ENCODE results near the gene PLAC1. TPM values are rescaled to one million over a fixed set of nuclear protein-coding genes. Genes with fewer than 3 reads are reported as not detected.

PLAC1 gene
- total RNA-seq, 1 experiment from 2014 or later: 0.34 TPM

DNA sequence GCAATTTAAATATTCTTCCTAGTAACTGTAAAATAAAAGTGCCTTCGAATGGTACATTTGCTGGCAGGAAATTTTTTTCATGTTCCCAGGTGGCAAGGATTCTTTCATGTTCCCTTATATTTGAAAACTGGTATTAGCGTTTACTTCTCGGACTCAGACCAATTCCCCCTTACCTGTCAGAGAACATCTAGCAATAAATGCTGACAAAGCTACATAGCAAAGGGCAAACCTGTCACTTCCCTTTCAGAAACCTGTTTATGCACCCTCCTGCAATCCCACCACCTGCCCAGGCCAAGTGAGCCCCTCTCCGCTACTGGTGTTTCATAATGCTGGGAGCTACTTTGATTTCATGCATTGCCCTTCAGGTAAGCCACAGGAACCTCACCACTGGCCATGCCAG, 100.1 kb downstream of the PLAC1 start:
- CTCF ChIA-PET: no interaction called here
- TF ChIP-seq ZFX (IDR thresholded peaks at IDR 0.05) (no peak), YY1 (IDR thresholded peaks at IDR 0.05; ENCODE audit: extremely low read depth, insufficient replicate concordance, low read depth, low read length) (no peak), ZNF274 (IDR thresholded peaks at IDR 0.05; ENCODE audit: low read depth, low read length) (no peak), POLR2AphosphoS5 (IDR thresholded peaks at IDR 0.05; ENCODE audit: low read depth, low read length) (no peak), TCF7L2 (IDR thresholded peaks at IDR 0.05; ENCODE audit: borderline replicate concordance, extremely low read depth, insufficient read depth, insufficient read length) (no peak), SIN3A (IDR thresholded peaks at IDR 0.05; ENCODE audit: low read depth) (no peak), JUND (IDR thresholded peaks at IDR 0.05) (no peak), CBX3 (IDR thresholded peaks at IDR 0.05; ENCODE audit: low read depth) (no peak), EZH2phosphoT487 (IDR thresholded peaks at IDR 0.05; ENCODE audit: borderline replicate concordance) (no peak), SP1 (IDR thresholded peaks at IDR 0.05; ENCODE audit: low read depth) (no peak), EZH2 (IDR thresholded peaks at IDR 0.05) (no peak), FOSL1 (IDR thresholded peaks at IDR 0.05; ENCODE audit: low read depth) (no peak), ELF1 (IDR thresholded peaks at IDR 0.05; ENCODE audit: borderline replicate concordance, low read depth) (no peak)
- TF ChIP-seq, protein P1, sequence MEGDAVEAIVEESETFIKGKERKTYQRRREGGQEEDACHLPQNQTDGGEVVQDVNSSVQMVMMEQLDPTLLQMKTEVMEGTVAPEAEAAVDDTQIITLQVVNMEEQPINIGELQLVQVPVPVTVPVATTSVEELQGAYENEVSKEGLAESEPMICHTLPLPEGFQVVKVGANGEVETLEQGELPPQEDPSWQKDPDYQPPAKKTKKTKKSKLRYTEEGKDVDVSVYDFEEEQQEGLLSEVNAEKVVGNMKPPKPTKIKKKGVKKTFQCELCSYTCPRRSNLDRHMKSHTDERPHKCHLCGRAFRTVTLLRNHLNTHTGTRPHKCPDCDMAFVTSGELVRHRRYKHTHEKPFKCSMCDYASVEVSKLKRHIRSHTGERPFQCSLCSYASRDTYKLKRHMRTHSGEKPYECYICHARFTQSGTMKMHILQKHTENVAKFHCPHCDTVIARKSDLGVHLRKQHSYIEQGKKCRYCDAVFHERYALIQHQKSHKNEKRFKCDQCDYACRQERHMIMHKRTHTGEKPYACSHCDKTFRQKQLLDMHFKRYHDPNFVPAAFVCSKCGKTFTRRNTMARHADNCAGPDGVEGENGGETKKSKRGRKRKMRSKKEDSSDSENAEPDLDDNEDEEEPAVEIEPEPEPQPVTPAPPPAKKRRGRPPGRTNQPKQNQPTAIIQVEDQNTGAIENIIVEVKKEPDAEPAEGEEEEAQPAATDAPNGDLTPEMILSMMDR (IDR thresholded peaks at IDR 0.05 in 2 of 3, conservative IDR thresholded peaks at IDR 0.05 in 1 of 3; ENCODE audit: borderline replicate concordance in 1 of 3, insufficient read depth in 1 of 3, low read depth in 2 of 3, low read length in 2 of 3): no peak
- TF ChIP-seq, protein P2, sequence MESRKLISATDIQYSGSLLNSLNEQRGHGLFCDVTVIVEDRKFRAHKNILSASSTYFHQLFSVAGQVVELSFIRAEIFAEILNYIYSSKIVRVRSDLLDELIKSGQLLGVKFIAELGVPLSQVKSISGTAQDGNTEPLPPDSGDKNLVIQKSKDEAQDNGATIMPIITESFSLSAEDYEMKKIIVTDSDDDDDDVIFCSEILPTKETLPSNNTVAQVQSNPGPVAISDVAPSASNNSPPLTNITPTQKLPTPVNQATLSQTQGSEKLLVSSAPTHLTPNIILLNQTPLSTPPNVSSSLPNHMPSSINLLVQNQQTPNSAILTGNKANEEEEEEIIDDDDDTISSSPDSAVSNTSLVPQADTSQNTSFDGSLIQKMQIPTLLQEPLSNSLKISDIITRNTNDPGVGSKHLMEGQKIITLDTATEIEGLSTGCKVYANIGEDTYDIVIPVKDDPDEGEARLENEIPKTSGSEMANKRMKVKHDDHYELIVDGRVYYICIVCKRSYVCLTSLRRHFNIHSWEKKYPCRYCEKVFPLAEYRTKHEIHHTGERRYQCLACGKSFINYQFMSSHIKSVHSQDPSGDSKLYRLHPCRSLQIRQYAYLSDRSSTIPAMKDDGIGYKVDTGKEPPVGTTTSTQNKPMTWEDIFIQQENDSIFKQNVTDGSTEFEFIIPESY (IDR thresholded peaks at IDR 0.05; ENCODE audit: extremely low read depth, insufficient replicate concordance, low read length): no peak
- TF ChIP-seq, protein P3, sequence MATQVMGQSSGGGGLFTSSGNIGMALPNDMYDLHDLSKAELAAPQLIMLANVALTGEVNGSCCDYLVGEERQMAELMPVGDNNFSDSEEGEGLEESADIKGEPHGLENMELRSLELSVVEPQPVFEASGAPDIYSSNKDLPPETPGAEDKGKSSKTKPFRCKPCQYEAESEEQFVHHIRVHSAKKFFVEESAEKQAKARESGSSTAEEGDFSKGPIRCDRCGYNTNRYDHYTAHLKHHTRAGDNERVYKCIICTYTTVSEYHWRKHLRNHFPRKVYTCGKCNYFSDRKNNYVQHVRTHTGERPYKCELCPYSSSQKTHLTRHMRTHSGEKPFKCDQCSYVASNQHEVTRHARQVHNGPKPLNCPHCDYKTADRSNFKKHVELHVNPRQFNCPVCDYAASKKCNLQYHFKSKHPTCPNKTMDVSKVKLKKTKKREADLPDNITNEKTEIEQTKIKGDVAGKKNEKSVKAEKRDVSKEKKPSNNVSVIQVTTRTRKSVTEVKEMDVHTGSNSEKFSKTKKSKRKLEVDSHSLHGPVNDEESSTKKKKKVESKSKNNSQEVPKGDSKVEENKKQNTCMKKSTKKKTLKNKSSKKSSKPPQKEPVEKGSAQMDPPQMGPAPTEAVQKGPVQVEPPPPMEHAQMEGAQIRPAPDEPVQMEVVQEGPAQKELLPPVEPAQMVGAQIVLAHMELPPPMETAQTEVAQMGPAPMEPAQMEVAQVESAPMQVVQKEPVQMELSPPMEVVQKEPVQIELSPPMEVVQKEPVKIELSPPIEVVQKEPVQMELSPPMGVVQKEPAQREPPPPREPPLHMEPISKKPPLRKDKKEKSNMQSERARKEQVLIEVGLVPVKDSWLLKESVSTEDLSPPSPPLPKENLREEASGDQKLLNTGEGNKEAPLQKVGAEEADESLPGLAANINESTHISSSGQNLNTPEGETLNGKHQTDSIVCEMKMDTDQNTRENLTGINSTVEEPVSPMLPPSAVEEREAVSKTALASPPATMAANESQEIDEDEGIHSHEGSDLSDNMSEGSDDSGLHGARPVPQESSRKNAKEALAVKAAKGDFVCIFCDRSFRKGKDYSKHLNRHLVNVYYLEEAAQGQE (IDR thresholded peaks at IDR 0.05; ENCODE audit: low read depth): no peak
- TF ChIP-seq, protein P4, sequence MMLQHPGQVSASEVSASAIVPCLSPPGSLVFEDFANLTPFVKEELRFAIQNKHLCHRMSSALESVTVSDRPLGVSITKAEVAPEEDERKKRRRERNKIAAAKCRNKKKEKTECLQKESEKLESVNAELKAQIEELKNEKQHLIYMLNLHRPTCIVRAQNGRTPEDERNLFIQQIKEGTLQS (IDR thresholded peaks at IDR 0.05): no peak
- Histone ChIP-seq H3K9me3 (ENCODE audit: control insufficient read depth in 1 of 2, insufficient read depth in 1 of 2, low read depth in 1 of 2, low read length in 2 of 2) (no peaks in the 10 kb centered on the region), H3K27ac (ENCODE audit: low read depth, low read length) (no peak overlapping the region), H3K36me3 (ENCODE audit: control insufficient read depth in 1 of 2, insufficient read depth in 2 of 2, low read length in 2 of 2) (no peaks in the 10 kb centered on the region), H3K79me2 (ENCODE audit: insufficient read depth, low read length) (no peaks in the 10 kb centered on the region), H3K4me3 (replicated peaks in 1 of 2; ENCODE audit: low read depth in 1 of 2, low read length in 2 of 2) (no peak overlapping the region), H3K27me3 (ENCODE audit: insufficient read depth, low read length) (no peaks in the 10 kb centered on the region), H3K9me2 (ENCODE audit: insufficient read depth) (no peaks in the 10 kb centered on the region), H3K4me1 (ENCODE audit: control insufficient read depth in 1 of 2, insufficient read depth in 2 of 2, low read length in 2 of 2) (no peaks in the 10 kb centered on the region), H3K4me2 (ENCODE audit: low read length) (no peak overlapping the region), H4K20me1 (ENCODE audit: insufficient read depth) (no peaks in the 10 kb centered on the region), H3K9ac (ENCODE audit: low read length) (no peak overlapping the region), H2AFZ (ENCODE audit: low read depth, low read length, poor library complexity, severe bottlenecking) (no peak overlapping the region)
- intact Hi-C loops (cut with micrococcal nuclease): no loop called here
- RAD21 ChIA-PET (ENCODE audit: low non-redundant PET in 1 of 2, low total read pairs in 2 of 2, uncharacterized antibody in 2 of 2, unreplicated experiment in 2 of 2): no interaction called here
- BruUV-seq (replicated peaks): no TSS peak
- POLR2A ChIA-PET: no interaction called here
- no peak for DNase-seq (ENCODE audit: low read depth, low spot score)
- no peak for ATAC-seq
